ENCODE results near the gene NOS3. TPM values are rescaled to one million over a fixed set of nuclear protein-coding genes. Genes with fewer than 3 reads are reported as not detected.

Gene NOS3
- total RNA-seq, 1 donor from 2014 or later = 12.8 TPM

DNA sequence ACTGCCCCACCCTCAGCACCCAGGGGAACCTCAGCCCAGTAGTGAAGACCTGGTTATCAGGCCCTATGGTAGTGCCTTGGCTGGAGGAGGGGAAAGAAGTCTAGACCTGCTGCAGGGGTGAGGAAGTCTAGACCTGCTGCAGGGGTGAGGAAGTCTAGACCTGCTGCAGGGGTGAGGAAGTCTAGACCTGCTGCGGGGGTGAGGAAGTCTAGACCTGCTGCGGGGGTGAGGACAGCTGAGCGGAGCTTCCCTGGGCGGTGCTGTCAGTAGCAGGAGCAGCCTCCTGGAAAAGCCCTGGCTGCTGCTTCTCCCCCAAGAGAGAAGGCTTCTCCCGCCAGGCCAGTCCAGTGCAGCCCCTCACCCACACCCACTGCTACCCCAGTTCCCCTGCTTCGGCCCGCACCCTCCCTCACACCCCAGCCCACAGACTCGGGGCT, 6.3 kb downstream of the NOS3 start:
- intact Hi-C loops (cut with micrococcal nuclease) = no loop called here
- no peak for DNase-seq (ENCODE audit: low spot score)
- no peak overlapping the region for H3K4me3 Mint-ChIP-seq
- no peaks in the 10 kb centered on the region for H3K27me3 Mint-ChIP-seq (ENCODE audit: insufficient read depth)
- H3K36me3 Mint-ChIP-seq (ENCODE audit: low read depth) = peaks cover 1% of the 10 kb centered on the region
- H3K4me1 Mint-ChIP-seq (ENCODE audit: low read depth) = peaks cover 6% of the 10 kb centered on the region
- no peaks in the 10 kb centered on the region for H3K9me3 Mint-ChIP-seq
- no peak overlapping the region for H3K27ac Mint-ChIP-seq

DNA sequence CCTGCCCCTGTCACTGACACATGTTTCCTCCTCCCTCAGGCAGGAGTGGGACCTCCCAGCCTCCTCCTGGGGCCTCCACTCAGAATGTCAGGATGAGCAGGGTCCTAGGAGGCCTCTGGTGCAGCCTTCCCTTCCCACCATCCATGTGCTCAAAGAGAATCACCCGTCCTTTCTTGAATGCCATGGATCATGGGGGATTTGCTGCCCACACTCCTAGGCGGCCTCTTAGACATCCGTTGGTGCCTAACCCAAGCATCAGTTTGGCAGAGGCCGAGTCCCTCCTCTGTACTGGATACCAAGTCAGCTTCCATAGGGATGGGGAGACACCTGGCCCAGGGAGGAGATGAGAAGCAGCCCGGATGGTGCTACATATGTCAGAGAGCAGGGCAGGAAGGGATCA, 7.0 kb downstream of the NOS3 start:
- H3K4me3 Mint-ChIP-seq = no peak overlapping the region
- H3K9me3 Mint-ChIP-seq = no peaks in the 10 kb centered on the region
- DNase-seq (ENCODE audit: low spot score) = no peak
- peaks cover 6% of the 10 kb centered on the region for H3K4me1 Mint-ChIP-seq (ENCODE audit: low read depth)
- intact Hi-C loops (cut with micrococcal nuclease) = no loop called here
- peaks cover 1% of the 10 kb centered on the region for H3K36me3 Mint-ChIP-seq (ENCODE audit: low read depth)
- H3K27ac Mint-ChIP-seq = no peak overlapping the region
- H3K27me3 Mint-ChIP-seq (ENCODE audit: insufficient read depth) = no peaks in the 10 kb centered on the region

DNA sequence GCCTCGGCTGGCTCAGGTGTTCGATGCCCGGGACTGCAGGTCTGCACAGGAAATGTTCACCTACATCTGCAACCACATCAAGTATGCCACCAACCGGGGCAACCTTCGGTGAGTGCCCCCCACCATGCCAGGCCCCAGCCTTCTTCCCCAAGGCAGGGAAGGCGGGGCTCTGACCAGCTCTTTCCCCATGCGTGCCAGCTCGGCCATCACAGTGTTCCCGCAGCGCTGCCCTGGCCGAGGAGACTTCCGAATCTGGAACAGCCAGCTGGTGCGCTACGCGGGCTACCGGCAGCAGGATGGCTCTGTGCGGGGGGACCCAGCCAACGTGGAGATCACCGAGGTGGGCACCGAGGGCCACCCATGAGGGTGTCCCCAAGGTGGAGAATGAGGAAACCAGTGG, 7.5 kb downstream of the NOS3 start:
- Mint-ChIP-seq H3K4me3 (no peak overlapping the region), H3K36me3 (ENCODE audit: low read depth) (peaks cover 1% of the 10 kb centered on the region), H3K27me3 (ENCODE audit: insufficient read depth) (no peaks in the 10 kb centered on the region), H3K27ac (no peak overlapping the region), H3K4me1 (ENCODE audit: low read depth) (peaks cover 6% of the 10 kb centered on the region), H3K9me3 (no peaks in the 10 kb centered on the region)
- intact Hi-C loops (cut with micrococcal nuclease) = no loop called here
- DNase-seq (ENCODE audit: low spot score) = no peak

DNA sequence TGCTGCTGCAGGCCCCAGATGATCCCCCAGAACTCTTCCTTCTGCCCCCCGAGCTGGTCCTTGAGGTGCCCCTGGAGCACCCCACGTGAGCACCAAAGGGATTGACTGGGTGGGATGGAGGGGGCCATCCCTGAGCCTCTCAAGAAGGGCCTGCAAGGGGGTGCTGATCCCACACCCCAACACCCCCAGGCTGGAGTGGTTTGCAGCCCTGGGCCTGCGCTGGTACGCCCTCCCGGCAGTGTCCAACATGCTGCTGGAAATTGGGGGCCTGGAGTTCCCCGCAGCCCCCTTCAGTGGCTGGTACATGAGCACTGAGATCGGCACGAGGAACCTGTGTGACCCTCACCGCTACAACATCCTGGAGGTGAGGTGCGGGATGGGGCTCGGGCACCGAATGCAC, 8.2 kb downstream of the NOS3 start:
- DNase-seq (ENCODE audit: low spot score) = no peak
- Mint-ChIP-seq H3K27me3 (ENCODE audit: insufficient read depth) (no peaks in the 10 kb centered on the region), H3K27ac (no peak overlapping the region), H3K36me3 (ENCODE audit: low read depth) (peaks cover 1% of the 10 kb centered on the region), H3K9me3 (no peaks in the 10 kb centered on the region), H3K4me1 (ENCODE audit: low read depth) (peaks cover 6% of the 10 kb centered on the region), H3K4me3 (no peak overlapping the region)
- intact Hi-C loops (cut with micrococcal nuclease) = no loop called here

- no peak for DNase-seq (ENCODE audit: low spot score)
- Mint-ChIP-seq H3K9me3 (no peaks in the 10 kb centered on the region), H3K4me1 (ENCODE audit: low read depth) (peaks cover 6% of the 10 kb centered on the region), H3K27me3 (ENCODE audit: insufficient read depth) (no peaks in the 10 kb centered on the region), H3K4me3 (no peak overlapping the region), H3K36me3 (ENCODE audit: low read depth) (peaks cover 1% of the 10 kb centered on the region), H3K27ac (no peak overlapping the region)
- intact Hi-C loops (cut with micrococcal nuclease) = no loop called here
Observed at GRCh38 chr7:150999497-151000230, 8.8 kb downstream of the NOS3 start.

GRCh38 chr7:151000897-151001495, 10.2 kb downstream of the NOS3 start:
- peaks cover 6% of the 10 kb centered on the region for H3K4me1 Mint-ChIP-seq (ENCODE audit: low read depth)
- H3K4me3 Mint-ChIP-seq = no peak overlapping the region
- DNase-seq (ENCODE audit: low spot score) = no peak
- no peaks in the 10 kb centered on the region for H3K9me3 Mint-ChIP-seq
- H3K27me3 Mint-ChIP-seq (ENCODE audit: insufficient read depth) = no peaks in the 10 kb centered on the region
- intact Hi-C loops (cut with micrococcal nuclease) = no loop called here
- peaks cover 1% of the 10 kb centered on the region for H3K36me3 Mint-ChIP-seq (ENCODE audit: low read depth)
- no peak overlapping the region for H3K27ac Mint-ChIP-seq

DNA sequence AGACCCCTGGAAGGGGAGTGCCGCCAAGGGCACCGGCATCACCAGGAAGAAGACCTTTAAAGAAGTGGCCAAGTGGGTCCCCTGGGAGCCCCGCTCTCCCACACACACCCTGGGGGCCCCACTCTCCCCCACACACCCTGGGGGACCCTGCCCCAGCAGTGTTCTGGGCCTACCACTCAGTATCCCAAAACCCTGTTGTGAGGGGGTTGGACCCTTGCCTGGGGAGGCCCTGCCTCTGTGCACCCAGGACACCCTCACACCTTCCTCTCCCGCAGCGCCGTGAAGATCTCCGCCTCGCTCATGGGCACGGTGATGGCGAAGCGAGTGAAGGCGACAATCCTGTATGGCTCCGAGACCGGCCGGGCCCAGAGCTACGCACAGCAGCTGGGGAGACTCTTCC, 10.7 kb downstream of the NOS3 start:
- H3K27ac Mint-ChIP-seq = no peak overlapping the region
- no peaks in the 10 kb centered on the region for H3K9me3 Mint-ChIP-seq
- H3K27me3 Mint-ChIP-seq (ENCODE audit: insufficient read depth) = no peaks in the 10 kb centered on the region
- peaks cover 1% of the 10 kb centered on the region for H3K36me3 Mint-ChIP-seq (ENCODE audit: low read depth)
- H3K4me3 Mint-ChIP-seq = no peak overlapping the region
- intact Hi-C loops (cut with micrococcal nuclease) = no loop called here
- peaks cover 6% of the 10 kb centered on the region for H3K4me1 Mint-ChIP-seq (ENCODE audit: low read depth)
- DNase-seq (ENCODE audit: low spot score) = no peak

DNA sequence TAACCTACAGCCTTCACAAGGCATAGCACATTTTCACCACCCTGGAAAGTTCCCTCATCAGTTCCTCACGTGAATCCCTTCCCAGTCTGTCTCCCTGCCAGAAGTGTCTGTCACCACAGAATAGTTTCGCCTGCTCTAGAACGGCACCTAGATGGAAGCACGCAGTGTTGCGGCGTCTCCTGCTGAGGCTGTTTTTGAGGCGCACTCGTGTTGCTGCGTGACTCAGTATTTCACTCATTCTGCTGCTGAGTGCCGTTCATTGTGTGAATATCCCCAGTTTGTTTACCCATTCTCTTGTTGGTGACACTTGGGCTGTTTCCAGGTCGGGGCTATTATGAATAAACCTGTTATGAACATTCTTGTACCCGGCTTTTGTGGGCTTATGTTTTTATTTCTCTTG, 12.8 kb downstream of the NOS3 start:
- Mint-ChIP-seq H3K4me1 (ENCODE audit: low read depth) (peaks cover 15% of the 10 kb centered on the region), H3K36me3 (ENCODE audit: low read depth) (peaks cover 1% of the 10 kb centered on the region)
- intact Hi-C loops (cut with micrococcal nuclease) = no loop called here

DNA sequence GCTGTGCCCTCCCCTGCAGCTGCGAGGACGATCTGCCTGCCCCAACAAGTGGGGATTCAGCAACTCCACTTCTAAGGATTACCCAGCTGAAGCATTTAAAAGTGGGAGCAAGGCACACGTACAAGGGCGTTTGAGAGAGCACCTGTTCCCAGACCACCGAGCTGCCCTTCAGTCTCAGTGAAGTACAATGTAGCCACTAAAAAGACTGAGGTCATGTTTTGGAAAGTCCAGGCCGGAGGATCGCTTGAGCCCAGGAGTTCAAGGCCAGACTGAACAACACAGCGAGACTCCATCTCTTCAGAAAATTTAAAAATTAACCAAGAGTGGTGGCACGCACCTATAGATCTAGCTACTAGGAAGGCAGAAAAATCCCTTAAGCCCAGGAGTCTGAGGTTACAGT, 14.7 kb downstream of the NOS3 start:
- DNase-seq (ENCODE audit: low spot score) = no peak
- H3K9me3 Mint-ChIP-seq = no peaks in the 10 kb centered on the region
- intact Hi-C loops (cut with micrococcal nuclease) = no loop called here
- peaks cover 21% of the 10 kb centered on the region for H3K4me1 Mint-ChIP-seq (ENCODE audit: low read depth)
- H3K36me3 Mint-ChIP-seq (ENCODE audit: low read depth) = peaks cover 1% of the 10 kb centered on the region
- H3K27me3 Mint-ChIP-seq (ENCODE audit: insufficient read depth) = no peaks in the 10 kb centered on the region
- H3K27ac Mint-ChIP-seq = no peak overlapping the region
- H3K4me3 Mint-ChIP-seq = no peak overlapping the region

More for the DNA sequence above, 12.8 kb downstream of the NOS3 start:
- no peak for DNase-seq (ENCODE audit: low spot score)
- no peak overlapping the region for H3K27ac Mint-ChIP-seq
- no peaks in the 10 kb centered on the region for H3K9me3 Mint-ChIP-seq
- H3K27me3 Mint-ChIP-seq (ENCODE audit: insufficient read depth) = no peaks in the 10 kb centered on the region
- no peak overlapping the region for H3K4me3 Mint-ChIP-seq

GRCh38 chr7:151006590-151007300, 15.9 kb downstream of the NOS3 start:
- H3K4me1 Mint-ChIP-seq (ENCODE audit: low read depth) = peaks cover 32% of the 10 kb centered on the region
- DNase-seq (ENCODE audit: low spot score) = no peak
- intact Hi-C loops (cut with micrococcal nuclease) = no loop called here
- no peak overlapping the region for H3K27ac Mint-ChIP-seq
- no peak overlapping the region for H3K4me3 Mint-ChIP-seq
- H3K27me3 Mint-ChIP-seq (ENCODE audit: insufficient read depth) = no peaks in the 10 kb centered on the region
- H3K36me3 Mint-ChIP-seq (ENCODE audit: low read depth) = no peaks in the 10 kb centered on the region
- no peaks in the 10 kb centered on the region for H3K9me3 Mint-ChIP-seq

DNA sequence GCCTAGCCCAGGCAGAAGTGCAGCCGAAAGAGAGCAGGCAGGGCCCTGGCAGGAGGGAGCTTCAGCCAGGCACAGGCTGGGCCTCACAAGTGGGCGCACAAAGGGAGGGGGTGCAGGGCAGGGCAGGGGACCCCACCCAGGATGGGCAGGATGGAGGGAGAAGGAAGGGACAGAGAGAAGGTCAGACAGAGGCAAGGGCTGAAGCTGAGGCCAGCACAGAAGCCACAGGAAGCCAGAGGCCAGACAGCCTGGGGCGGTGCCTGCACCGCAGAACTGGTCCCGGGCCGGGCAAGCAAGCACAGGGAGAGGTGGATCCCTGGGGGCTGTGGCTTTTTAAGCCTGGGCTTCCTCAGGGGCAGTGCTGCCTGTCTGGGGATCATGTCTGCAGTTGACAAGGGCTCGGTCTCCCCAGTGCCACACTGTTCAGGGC, 16.7 kb downstream of the NOS3 start:
- Mint-ChIP-seq H3K36me3 (ENCODE audit: low read depth) (no peaks in the 10 kb centered on the region), H3K4me1 (ENCODE audit: low read depth) (peaks cover 39% of the 10 kb centered on the region), H3K4me3 (peak overlapping the region; percentile 81), H3K27ac (peak overlapping the region; percentile 71), H3K27me3 (ENCODE audit: insufficient read depth) (no peaks in the 10 kb centered on the region), H3K9me3 (no peaks in the 10 kb centered on the region)
- intact Hi-C loops (cut with micrococcal nuclease) = no loop called here
- DNase-seq (ENCODE audit: low spot score) = no peak

DNA sequence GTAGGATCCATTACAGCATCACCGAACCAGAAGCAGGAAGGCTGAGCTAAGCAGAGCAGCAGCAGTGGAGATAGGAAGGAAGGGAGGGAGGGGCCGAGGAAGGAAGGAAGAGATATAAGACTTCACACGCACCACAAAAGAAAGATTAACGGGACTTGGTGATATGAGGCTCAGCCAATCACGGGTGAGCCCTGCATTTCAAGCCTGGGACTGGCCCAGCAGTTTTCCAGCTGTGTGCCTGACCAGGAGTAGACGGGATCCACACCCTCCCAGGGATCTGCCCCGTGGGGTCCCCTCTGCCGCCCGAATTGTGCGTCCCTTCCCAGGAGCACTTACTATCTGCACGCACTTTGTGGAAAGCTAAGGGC, 17.3 kb downstream of the NOS3 start:
- Mint-ChIP-seq H3K9me3 (no peaks in the 10 kb centered on the region), H3K27me3 (ENCODE audit: insufficient read depth) (no peaks in the 10 kb centered on the region), H3K27ac (peak overlapping the region; percentile 71), H3K4me1 (ENCODE audit: low read depth) (peaks cover 44% of the 10 kb centered on the region), H3K36me3 (ENCODE audit: low read depth) (no peaks in the 10 kb centered on the region), H3K4me3 (peak overlapping the region; percentile 81)
- intact Hi-C loops (cut with micrococcal nuclease) = loop anchor here (1.0 kb wide), 2 partner anchors 31 to 49 kb away; partner anchors contain the start of gene CDK5
- peak; percentile 20 for DNase-seq (ENCODE audit: low spot score)
